Uterus (tissue), 4 donors: Measurements from ENCODE around the gene CLTC. TPM values are rescaled to one million over a fixed set of nuclear protein-coding genes. Genes with fewer than 3 reads are reported as not detected.

Experiments
- DNase-seq, 2 donors: peaks; one replicate each; pipeline ENCODE4 v3.0.0-alpha.2; 2019 to 2020
- H3K27ac ChIP-seq, 2 donors: fragments of 200-600 bp; sonication (generic); 1 replicate in 1 of 2; 2 replicates in 1 of 2; pipeline ENCODE4 v1.5.1; 2016 to 2018
- H3K27me3 ChIP-seq, 2 donors: fragments of 200-600 bp; sonication (generic); one replicate each; pipeline ENCODE4 v1.5.1; 2018 to 2019; ENCODE audit warnings: control low read depth in 1 of 2
- H3K36me3 ChIP-seq, 2 donors: fragments of 200-600 bp; sonication (generic); one replicate each; pipeline ENCODE4 v1.5.1; 2019; ENCODE audit warnings: control low read depth in 1 of 2
- H3K4me1 ChIP-seq, 2 donors: fragments of 200-600 bp; sonication (generic); one replicate each; pipeline ENCODE4 v1.5.1; 2018 to 2019; ENCODE audit warnings: control low read depth in 1 of 2
- H3K4me3 ChIP-seq, 2 donors: fragments of 200-600 bp; sonication (generic); 1 replicate in 1 of 2; 2 replicates in 1 of 2; pipeline ENCODE4 v1.5.1; 2018 to 2019; ENCODE audit warnings: mild to moderate bottlenecking in 1 of 2
- H3K9me3 ChIP-seq, 2 donors: fragments of 200-600 bp; sonication (generic); one replicate each; pipeline ENCODE4 v1.5.1; 2019; ENCODE audit warnings: control low read depth in 1 of 2
- CTCF ChIP-seq, 4 experiments: fragments of 200-600 bp in 2 of 4; fragments of 450-650 bp in 2 of 4; sonication (generic) in 2 of 4; IDR thresholded peaks; one replicate each; pipeline ENCODE4 v1.5.1; 2016 to 2019; ENCODE audit warnings: antibody characterized with exemption in 4 of 4, mild to moderate bottlenecking in 2 of 4, moderate library complexity in 1 of 4
- POLR2A ChIP-seq, 2 donors: fragments of 450-650 bp; IDR thresholded peaks; one replicate each; pipeline ENCODE4 v1.6.1; 2016; ENCODE audit warnings: antibody characterized with exemption in 2 of 2, mild to moderate bottlenecking in 1 of 2, moderate library complexity in 1 of 2
- intact Hi-C: fragments of 100-400 bp; cut with DNase I; formaldehyde crosslinking; loops from one replicate; pipeline ENCODE4 v1.15.1; 2023; ENCODE audit warnings: low total_unique reads
- total RNA-seq, 4 donors: library from RNA; depleted of rRNA in 3 of 4; stranded (reverse); fragments of >200 nt in 3 of 4; gene quantifications; one replicate each; pipeline versions ENCODE4 v1.1.0 to v1.2.4, GENCODE V29; 2014 to 2023
- donor health status: DM: yes; HTN: yes; CAD: no.

Gene CLTC
- total RNA-seq, 4 donors from 2014 or later, result 89.7 to 463 (median 245) TPM

GRCh38 chr17:59725691-59726090 is 106.0 kb downstream of the CLTC start:
- TF ChIP-seq POLR2A (IDR thresholded peaks at IDR 0.05), result no peak
- TF ChIP-seq CTCF (IDR thresholded peaks at IDR 0.05), result no peak
- H3K4me3 ChIP-seq, result no peak overlapping the region
- DNase-seq, result no peak
- peaks cover 0 to 7% of the 10 kb centered on the region in 2 donors for H3K4me1 ChIP-seq
- no peaks in the 10 kb centered on the region for H3K36me3 ChIP-seq
- intact Hi-C loops, result no loop called here
- H3K27me3 ChIP-seq, result no peaks in the 10 kb centered on the region
- H3K27ac ChIP-seq, result peak overlapping the region; percentile 68 to 70
- no peaks in the 10 kb centered on the region for H3K9me3 ChIP-seq

- peaks cover 0 to 7% of the 10 kb centered on the region in 2 donors for H3K4me1 ChIP-seq
- H3K27ac ChIP-seq, result peak overlapping the region in 1 of 2 donors; percentile 22
- intact Hi-C loops, result no loop called here
- H3K4me3 ChIP-seq, result no peak overlapping the region
- H3K9me3 ChIP-seq, result no peaks in the 10 kb centered on the region
- H3K27me3 ChIP-seq, result no peaks in the 10 kb centered on the region
- no peak for DNase-seq
- TF ChIP-seq CTCF (IDR thresholded peaks at IDR 0.05) (no peak), POLR2A (IDR thresholded peaks at IDR 0.05) (no peak)
- H3K36me3 ChIP-seq, result no peaks in the 10 kb centered on the region
Measured at GRCh38 chr17:59727817-59728533, 108.3 kb downstream of the CLTC start.

- no peaks in the 10 kb centered on the region for H3K36me3 ChIP-seq
- no peaks in the 10 kb centered on the region for H3K9me3 ChIP-seq
- H3K4me1 ChIP-seq, result peaks cover 0 to 4% of the 10 kb centered on the region in 2 donors
- no peak for DNase-seq
- no peaks in the 10 kb centered on the region for H3K27me3 ChIP-seq
- no peak overlapping the region for H3K27ac ChIP-seq
- no peak overlapping the region for H3K4me3 ChIP-seq
- intact Hi-C loops, result no loop called here
- TF ChIP-seq CTCF (IDR thresholded peaks at IDR 0.05), result no peak
- TF ChIP-seq POLR2A (IDR thresholded peaks at IDR 0.05), result no peak
Measured at GRCh38 chr17:59730268-59730834, 110.7 kb downstream of the CLTC start.

GRCh38 chr17:59733697-59734096 is 114.0 kb downstream of the CLTC start:
- Histone ChIP-seq H3K4me3 (no peak overlapping the region), H3K9me3 (no peaks in the 10 kb centered on the region), H3K27ac (no peak overlapping the region), H3K4me1 (no peaks in the 10 kb centered on the region), H3K36me3 (no peaks in the 10 kb centered on the region), H3K27me3 (no peaks in the 10 kb centered on the region)
- TF ChIP-seq CTCF (IDR thresholded peaks at IDR 0.05) (no peak), POLR2A (IDR thresholded peaks at IDR 0.05) (no peak)
- intact Hi-C loops, result no loop called here
- DNase-seq, result no peak

GRCh38 chr17:59734226-59734625 is 114.5 kb downstream of the CLTC start:
- intact Hi-C loops, result no loop called here
- Histone ChIP-seq H3K36me3 (no peaks in the 10 kb centered on the region), H3K4me1 (no peaks in the 10 kb centered on the region), H3K27me3 (no peaks in the 10 kb centered on the region), H3K9me3 (no peaks in the 10 kb centered on the region), H3K27ac (no peak overlapping the region), H3K4me3 (no peak overlapping the region)
- no peak for TF ChIP-seq POLR2A (IDR thresholded peaks at IDR 0.05)
- TF ChIP-seq CTCF (IDR thresholded peaks at IDR 0.05), result no peak
- no peak for DNase-seq
